VCaP (cell line): ENCODE measurements around the gene PRKD1.

Source experiments
- H3K27ac ChIP-seq: fragments of 450-650 bp; 2 replicates; pipeline ENCODE4 v1.5.1; 2017
- CTCF ChIP-seq: fragments of 450-650 bp; conservative IDR thresholded peaks from 2 replicates; pipeline ENCODE4 v1.5.1; 2017; ENCODE audit warnings: mild to moderate bottlenecking, moderate library complexity

The PRKD1 gene

GRCh38 chr14:29671034-29671433, 256.6 kb downstream of the PRKD1 start:
- H3K27ac ChIP-seq: no peak overlapping the region
- TF ChIP-seq CTCF: no peak

- TF ChIP-seq CTCF: no peak
- H3K27ac ChIP-seq: no peak overlapping the region
Measured at GRCh38 chr14:29668201-29668600, 259.4 kb downstream of the PRKD1 start.

- TF ChIP-seq CTCF: no peak
- H3K27ac ChIP-seq: no peak overlapping the region
Measured at GRCh38 chr14:29664515-29664914, 263.1 kb downstream of the PRKD1 start.

GRCh38 chr14:29663281-29663801, 264.3 kb downstream of the PRKD1 start:
- TF ChIP-seq CTCF: no peak
- no peak overlapping the region for H3K27ac ChIP-seq

GRCh38 chr14:29654901-29655550, 272.6 kb downstream of the PRKD1 start:
- H3K27ac ChIP-seq: peak overlapping the region; percentile 7; the same call in 1 of the 2 replicates
- no peak for TF ChIP-seq CTCF

- H3K27ac ChIP-seq: no peak overlapping the region
- no peak for TF ChIP-seq CTCF
Measured at GRCh38 chr14:29653303-29653702, 274.3 kb downstream of the PRKD1 start.

- no peak overlapping the region for H3K27ac ChIP-seq
- TF ChIP-seq CTCF: no peak
Measured at GRCh38 chr14:29652571-29652970, 275.1 kb downstream of the PRKD1 start.
